Stimulated activated CD8-positive, alpha-beta memory T cell treated with anti-CD3 and anti-CD28 coated beads, Interleukin-4, amount 100 ng/mL, for 1 hour (primary cell): ENCODE measurements around the gene PSME1.
A peak's percentile ranks its signal among the peaks of the same experiment; 100 is the strongest.
"Not testable (repeated sequence)": the region's sequence is repeated elsewhere in the genome, so short reads cannot be mapped to it uniquely, and the experiment has no call there.

Experiments
- DNase-seq, 2 donors: peaks; one replicate each; pipeline ENCODE4 v3.0.0-alpha.2; 2020; ENCODE audit warnings: low read depth in 2 of 2, low spot score in 1 of 2

The PSME1 gene

DNA sequence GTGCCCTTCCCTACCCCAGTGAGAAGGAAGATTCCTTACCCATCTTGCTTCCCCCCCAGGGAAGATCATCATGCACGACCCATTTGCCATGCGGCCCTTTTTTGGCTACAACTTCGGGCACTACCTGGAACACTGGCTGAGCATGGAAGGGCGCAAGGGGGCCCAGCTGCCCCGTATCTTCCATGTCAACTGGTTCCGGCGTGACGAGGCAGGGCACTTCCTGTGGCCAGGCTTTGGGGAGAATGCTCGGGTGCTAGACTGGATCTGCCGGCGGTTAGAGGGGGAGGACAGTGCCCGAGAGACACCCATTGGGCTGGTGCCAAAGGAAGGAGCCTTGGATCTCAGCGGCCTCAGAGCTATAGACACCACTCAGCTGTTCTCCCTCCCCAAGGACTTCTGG lies 32.5 kb upstream of the PSME1 start:
- no peak for DNase-seq

DNA sequence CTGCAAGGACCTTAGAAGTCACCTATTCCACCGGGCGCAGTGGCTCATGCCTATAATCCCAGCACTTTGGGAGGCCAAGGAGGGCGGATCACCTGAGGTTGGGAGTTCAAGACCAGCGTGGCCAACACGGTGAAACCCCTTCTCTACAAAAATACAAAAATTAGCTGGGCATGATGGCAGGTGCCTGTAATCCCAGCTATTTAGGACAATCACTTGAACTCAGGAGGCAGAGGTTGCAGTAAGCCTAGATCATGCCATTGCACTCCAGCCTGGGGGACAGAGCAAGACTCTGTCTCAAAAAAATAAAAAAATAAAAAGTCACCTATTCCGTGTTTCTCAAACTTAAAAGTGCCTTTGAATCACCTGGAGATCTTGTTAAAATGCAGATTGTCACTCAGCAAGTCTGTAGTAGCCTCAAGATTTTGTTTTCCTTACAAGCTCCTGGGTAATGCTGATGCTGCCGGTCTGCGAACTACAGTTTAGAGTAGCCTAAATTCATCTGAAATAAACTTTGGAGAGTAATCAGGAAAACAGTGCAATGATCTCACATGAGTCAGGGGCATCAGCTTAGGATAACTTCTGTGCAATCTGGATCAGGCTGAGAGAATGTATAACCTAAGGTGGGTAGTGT lies 30.3 kb upstream of the PSME1 start:
- not testable (repeated sequence) for DNase-seq

DNA sequence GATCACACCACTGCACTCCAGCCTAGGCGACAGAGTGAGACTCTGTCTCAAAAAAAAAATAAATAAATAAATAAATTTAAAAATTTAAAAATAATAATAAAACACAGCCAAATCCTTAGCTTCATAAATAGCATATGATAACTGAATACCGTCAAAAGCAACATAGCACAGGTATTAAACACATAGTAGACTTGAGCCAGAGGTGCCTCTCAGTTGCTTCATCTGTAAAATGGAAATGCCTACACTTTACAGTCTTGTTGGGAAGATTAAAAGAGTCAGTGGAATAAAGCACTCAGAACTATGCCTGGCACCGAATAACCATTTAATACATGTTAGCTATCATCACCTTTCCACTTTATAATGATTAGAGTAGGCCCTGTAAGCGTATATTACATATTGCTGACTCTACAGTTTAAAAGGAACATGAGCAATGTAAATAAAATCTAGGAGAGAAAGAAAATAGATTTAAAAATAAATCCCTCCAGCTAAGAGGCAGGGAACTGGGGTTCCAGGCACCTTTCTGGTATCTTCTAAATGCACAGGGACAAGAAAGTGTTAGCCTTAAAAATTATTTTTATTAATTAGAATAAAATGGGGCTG lies 29.2 kb upstream of the PSME1 start:
- DNase-seq: no peak

DNA sequence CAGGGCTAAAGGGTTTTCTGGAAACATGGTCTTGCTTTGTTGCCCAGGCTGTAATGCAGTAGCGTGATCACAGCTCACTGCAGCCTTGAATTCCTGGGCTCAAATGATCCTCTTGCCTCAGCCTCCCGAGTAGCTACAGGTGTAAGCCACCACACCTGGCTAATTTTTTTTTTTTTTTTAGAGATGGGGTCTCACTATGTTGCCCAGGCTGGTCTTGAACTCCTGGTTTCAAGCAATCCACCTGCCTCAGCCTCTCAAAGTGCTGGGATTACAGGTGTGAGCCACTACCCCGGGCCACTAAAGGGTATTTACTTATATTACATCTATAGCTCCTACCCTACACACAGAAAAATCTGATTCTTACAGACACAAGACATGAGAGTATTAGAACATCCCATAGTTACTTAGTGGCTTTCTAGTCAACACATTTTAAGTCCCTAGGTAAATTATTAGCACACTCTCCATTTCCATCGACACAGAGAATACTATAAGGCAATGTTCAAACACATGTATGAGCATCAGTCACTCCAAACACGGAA lies 27.6 kb upstream of the PSME1 start:
- DNase-seq: no peak

DNA sequence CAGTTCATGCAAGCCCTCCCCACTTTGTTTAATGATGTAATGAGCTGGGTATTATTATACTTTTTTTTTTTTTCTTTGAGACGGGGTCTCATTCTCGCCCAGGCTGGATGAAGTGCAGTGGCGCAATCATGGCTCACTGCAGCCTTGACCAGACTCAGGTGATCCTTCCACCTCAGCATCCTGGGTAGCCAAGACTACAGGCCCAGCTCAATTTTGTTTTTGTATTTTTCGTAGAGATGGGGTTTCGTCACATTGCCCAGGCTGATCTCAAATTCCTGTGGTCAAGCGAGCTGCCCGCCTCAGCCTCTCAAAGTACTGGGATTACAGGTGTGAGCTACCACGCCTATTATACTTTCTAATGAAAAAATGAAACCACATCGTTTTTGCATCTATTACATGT lies 25.9 kb upstream of the PSME1 start:
- DNase-seq: no peak

DNA sequence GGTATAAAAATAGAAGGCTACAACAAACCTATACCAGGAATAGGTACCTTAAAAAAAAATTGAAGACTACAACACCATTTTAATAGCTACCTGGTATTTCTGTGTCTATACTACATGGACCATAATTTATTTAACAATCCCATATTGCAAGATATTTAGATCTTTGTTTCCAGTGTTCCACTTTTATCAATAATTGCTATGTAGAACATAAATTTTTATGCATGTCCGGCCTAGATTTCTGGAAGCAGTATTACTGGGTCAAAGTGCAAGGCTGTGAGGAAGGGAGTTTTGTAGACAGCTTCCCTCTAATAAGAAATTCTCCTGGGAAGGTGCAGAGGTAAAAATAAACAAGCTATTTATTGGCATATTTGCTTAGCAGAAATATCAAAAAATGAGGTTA lies 25.5 kb upstream of the PSME1 start:
- no peak for DNase-seq

DNA sequence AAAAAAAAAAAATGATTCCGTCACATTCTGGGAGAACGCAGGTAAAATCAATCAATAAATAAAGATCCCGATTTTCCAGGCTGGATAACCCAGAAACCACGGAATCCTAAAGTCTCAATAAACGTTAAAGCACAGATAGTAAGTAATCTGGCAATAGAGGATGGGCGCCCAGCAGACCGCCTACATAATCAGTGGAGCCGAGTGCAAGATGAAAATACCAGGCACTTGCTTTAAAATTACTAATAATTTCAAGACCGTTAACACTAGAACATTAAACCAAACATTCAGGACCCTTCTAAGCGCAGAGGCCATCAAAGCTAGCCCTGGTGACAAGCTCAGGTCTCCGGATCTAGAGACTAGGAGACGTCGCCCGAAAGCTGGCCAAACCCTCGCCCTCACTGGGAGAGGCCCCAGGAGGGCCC lies 22.6 kb upstream of the PSME1 start:
- DNase-seq: no peak

DNA sequence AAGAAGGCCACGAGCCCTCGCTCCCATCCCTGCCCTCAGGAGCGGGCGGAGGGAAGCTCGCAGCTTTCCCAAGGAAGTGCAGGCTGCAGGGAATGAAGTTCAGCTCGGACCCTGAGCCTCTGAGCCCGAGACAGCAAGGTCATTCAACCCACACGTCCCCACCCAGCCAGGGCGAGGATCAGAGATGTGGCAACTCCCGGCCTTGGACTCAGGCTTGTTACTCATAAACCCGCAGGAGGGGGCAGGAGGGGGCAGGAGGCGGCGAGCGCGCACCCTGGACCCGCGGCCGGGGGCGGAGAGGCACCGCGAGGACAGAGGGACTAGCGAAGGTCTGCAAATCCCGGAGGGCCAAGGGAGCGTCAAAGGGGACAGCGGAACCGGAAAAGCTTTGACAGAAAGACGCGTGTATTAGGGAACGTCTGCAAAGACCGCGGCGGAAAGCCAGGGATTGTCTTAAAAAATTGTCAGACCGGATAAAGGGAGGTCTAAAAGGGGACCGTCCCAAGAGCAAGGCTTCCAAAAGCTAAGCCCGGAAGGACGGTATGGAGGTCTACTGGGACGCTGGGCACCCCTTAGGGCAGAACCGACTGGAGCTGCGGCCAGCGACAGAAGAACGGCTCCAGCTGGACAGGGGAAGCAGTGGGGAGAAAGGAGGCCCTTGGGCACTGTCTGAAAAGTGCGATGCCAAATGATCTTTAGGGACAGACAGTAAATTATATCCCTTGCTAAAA lies 22.0 kb upstream of the PSME1 start:
- peak; percentile 51 to 54 for DNase-seq

DNA sequence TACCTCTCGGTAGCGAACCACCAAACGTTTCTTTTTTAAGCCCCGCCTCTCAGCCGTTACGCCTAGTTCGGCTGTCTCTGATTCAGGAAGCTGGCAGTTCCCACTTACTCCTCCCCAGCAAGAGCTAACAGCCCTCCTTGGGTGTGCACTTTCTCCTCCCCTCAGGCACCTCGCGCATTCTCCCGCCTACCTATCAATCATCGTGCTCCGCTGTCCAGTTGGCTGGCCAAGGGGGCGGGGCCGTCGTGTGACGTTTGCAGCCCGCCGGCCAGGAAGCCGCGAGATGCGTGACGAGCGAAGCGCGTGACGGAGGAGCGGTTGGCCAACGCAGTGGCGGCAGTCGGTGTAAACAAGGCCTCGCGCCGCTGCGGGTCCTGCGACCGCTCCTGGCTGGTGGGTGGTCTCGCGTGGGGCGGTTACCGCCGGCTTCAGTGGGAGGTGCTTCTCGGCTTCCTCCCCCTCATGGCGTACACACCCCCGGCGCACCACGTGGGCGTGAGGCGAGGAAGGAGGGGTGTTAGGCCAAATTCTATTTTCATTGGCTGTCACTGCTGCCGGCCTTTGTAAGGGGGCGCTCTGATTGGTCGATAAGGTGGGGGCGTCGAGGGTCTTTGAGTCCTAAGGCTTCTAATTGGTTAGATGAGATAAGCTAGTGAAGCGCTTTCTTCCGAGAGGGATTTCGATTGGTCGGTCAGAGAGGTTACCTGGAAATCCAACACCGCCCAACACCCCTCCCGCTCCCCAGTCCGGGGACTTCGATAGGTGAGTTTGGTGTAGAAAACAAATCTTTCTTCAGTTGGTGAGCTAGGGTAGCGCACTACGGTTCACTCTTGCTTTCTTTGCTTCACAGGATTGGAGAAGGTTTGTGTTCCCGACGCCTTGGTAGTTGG lies 21.2 kb upstream of the PSME1 start, which contains the start of the genes DCAF11 and NRL:
Gene DCAF11, plus strand, starts transcription at position 246 of the 890 bp plus-strand sequence. CDS start 818 bp downstream, outside the sequence.
Gene NRL, minus strand, starts transcription at position 418 of the 890 bp plus-strand sequence. CDS start 32,101 bp downstream, outside the sequence.
- peak; percentile 94 to 95 for DNase-seq

DNA sequence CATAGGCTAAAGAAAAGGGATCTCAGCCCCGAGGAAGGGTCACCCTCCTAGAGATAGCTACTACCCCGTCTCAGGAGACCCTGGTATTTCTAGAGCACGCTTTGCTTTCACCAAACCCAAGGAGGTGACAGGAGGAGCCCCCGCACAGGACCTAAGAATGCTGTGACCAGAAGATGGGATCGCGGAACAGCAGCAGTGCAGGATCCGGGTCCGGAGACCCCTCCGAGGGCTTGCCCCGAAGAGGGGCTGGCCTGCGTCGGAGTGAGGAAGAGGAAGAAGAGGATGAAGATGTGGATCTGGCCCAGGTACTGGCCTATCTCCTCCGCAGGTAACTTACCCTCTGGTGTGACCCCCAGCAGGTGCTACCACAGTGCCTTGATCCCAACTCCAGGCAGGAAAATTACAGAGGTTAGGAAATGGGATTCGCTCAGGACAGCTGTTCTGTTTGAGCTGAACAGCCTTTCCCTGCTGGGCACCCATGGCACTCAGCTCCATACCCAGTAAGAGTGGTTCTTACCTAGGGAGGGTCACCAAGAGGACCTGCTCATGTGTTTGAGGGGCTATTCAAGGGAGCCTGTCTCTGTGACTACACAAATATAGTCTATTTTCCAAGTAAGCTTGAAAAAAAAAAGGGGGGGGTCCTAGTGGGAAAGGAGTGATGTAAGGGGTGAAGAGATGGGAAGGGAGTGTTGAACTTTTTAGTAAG lies 20.4 kb upstream of the PSME1 start:
- DNase-seq: no peak

DNA sequence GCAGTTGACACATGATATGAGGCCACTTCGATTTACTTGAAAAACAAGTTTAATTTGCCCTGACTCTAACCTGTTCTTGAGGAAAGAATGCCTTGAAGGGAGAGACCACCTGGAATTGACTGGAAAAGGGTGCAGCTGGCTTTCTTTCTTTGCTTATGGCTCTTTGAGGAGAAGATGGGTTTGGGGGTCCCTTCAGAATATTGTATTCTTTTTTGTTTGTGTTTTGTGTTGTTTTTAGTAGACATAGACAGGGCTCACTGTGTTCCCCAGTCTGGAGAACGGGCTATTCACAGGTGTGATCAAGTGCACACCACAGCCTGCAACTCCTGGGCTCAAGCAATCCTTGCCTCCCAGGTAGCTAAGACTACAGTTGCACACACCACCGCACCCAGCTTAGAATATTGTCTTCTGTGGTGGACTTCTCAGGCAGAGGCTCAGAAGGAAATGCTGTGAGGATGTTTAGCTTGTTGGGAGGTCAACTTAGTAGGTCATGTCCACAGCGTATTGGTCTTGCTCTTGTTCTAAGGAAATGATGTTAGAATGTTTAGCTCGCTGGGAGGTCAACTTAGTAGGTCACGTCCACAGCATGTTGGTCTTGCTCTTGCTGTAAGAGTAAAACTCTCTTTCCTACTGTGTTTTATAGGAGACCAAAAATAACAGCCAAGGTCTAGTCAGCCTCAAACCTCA lies 19.7 kb upstream of the PSME1 start:
- DNase-seq: no peak

DNA sequence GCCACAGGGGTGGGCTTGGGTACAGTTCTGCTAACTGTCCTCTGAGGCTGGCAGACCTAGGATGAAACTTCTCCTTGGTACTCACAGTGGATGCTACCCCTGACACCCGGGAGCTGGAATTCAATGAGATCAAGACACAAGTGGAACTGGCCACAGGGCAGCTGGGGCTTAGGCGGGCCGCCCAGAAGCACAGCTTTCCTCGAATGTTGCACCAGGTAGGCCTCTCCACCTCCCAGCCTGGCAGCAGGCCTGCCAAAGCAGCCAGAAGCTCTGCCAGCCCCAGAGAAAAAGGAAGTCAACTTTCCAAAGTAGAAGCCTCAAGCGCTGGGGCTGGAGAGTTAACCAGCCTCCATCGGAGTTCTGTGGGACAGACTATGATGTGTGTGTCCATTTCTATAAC lies 18.8 kb upstream of the PSME1 start:
- no peak for DNase-seq

DNA sequence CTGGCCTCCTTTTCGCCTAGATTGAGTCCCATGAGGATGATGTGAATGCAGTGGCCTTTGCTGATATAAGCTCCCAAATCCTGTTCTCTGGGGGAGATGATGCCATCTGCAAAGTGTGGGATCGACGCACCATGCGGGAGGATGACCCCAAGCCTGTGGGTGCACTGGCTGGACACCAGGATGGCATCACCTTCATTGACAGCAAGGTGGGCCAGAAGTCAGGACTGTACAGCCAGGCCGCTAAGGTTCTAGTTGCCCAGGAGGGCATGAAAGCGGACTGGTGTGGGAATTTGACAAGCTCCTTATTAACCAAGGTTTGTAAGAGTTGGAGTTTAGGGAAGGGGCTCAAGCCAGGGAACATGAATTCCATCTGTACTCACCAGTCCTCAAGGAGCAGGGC lies 16.3 kb upstream of the PSME1 start:
- DNase-seq: no peak

DNA sequence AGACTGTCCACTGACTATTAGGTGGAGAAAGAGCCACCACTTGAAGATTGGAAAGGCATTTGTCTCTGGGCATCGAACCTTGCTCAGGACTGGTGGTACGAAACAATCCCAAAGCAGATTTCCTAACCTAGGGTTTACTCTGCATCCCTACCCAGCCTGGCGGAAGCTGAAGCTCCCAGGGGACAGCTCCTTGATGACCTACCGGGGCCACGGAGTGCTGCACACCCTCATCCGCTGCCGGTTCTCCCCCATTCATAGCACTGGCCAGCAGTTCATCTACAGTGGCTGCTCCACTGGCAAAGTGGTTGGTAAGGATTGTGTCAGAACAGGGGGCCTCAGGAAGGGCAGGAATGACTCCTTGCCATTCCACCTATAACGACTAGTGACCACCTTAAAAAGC lies 14.8 kb upstream of the PSME1 start:
- DNase-seq: no peak

DNA sequence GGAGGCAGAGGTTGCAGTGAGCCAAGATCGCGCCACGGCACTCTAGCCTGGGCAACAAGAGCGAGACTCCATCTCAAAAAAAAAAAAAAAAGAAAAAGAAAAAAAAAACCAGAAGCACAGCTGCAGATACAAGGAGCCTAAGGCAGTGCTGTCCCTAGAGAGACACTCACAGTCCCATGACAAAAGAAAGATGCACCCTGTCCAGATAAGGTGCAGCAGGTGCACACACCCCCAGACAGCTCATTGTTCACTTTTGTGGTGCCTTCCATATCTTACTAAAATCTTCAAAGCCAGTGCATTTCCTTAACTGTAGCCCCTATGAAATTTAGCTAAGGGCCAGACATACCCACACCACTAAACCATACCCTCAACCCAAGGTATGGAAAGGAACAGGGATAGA lies 13.6 kb upstream of the PSME1 start:
- DNase-seq: no peak

DNA sequence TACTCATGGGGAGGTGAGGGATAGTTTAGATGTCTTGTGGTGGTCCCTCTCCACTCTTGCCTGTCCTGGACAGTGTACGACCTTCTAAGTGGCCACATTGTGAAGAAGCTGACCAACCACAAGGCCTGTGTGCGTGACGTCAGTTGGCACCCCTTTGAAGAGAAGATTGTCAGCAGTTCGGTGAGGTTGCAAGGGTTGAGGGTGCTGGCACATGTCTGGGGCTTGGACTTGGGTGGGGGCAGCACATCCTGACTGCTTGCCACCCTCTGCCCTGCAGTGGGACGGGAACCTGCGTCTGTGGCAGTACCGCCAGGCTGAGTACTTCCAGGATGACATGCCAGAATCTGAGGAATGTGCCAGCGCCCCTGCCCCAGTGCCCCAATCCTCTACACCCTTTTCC lies 13.1 kb upstream of the PSME1 start:
- DNase-seq: no peak

DNA sequence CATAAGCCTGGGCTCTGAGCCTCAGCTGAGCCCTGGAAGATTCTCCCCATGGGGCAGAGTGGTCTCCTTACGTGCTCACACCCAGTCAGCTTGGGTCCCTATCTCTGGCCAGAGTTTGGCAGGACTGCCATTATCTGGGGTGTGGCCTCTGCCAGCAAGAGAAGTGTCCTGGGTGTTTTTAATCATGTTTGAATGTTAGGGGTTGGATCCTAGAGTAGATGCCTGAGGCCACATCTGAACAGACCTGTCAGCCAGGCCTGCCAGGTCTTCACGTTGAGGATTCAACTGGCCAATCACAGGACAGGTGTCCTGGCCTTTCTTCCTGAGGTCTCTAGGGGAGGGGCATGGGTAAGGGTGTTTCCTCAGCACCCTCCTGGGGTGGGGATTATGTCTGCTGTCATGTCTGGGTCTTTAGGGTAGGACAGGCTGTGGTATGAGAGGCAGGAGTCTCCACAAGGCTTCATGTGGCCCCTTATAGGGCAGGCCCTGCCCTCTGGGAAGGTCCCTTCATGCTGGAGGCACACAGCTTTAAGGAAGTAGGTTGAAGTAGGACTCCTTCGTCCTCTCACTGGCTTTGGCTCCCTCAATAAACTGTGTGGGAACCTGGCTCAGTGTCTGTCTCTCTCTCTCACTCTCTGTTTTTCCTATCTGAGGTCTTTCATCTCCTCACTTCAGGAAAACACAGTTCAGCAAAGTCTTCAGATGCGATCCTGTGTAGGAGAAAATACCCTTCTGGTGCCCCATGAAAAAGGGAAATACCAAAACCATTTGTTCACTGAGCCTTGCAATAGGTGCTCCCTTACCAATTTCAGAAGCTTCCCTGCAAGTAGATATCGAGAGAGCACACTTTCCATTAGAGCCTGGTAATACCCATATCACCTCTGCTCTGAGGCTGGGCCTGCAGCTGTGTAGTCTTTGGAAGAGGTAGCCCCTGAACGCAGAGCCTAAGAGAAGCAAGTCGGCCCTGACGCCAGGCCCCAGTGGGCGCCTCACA lies 12.3 kb upstream of the PSME1 start:
- DNase-seq: no peak

DNA sequence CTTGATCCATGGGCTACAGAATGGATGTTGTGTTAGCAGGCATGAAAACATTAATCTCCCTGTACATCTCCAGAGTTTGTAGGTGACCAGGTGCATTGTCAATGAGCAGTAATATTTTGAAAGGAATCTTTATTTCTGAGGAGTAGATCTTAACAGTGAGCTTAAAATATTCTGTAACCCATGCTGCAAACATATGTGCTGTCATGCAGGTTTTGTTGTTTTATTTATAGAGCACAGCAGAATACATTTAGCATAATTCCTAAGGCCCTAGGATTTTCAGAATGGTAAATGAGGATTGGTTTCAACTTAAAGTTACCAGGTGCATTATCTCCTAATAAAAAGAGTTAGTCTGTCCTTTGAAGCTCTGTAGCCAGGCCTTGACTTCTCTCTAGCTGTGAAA lies 9.1 kb upstream of the PSME1 start:
- DNase-seq: no peak

DNA sequence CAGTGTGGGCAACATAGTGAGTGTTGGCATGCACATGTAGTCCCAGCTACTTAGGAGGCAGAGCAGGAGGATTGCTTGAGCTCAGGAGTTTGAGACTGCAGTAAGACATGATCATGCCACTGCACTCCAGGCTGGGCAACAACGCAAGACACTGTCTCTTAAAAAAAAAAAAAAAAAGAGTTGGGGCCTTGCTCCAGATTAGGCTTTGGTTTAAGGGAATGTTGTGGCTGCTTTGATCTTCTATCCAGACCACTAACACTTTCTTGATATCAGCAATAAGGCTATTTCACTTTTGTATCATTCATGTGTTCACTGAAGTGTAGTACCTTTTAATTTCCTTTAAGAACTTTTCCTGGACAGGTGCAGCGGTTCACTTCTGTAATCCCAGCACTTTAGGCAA lies 8.3 kb upstream of the PSME1 start:
- no peak for DNase-seq
